HG03064 (cell line): ENCODE results near the gene MBNL3.
"Not testable (repeated sequence)": the region's sequence is repeated elsewhere in the genome, so short reads cannot be mapped to it uniquely, and the experiment has no call there.

Experiments
- ATAC-seq: cut with Tn5 transposase; IDR thresholded peaks from one replicate; pipeline ENCODE4 v1.9.1; 2021; ENCODE audit warnings: low read depth; ENCODE audit not compliant: unreplicated experiment

Gene MBNL3

GRCh38 chrX:132384301-132384700 is 104.5 kb downstream of the MBNL3 start:
- no peak for ATAC-seq

GRCh38 chrX:132382068-132382467 is 106.8 kb downstream of the MBNL3 start:
- ATAC-seq: no peak

GRCh38 chrX:132378281-132378680 is 110.6 kb downstream of the MBNL3 start:
- no peak for ATAC-seq

GRCh38 chrX:132375941-132376340 is 112.9 kb downstream of the MBNL3 start:
- no peak for ATAC-seq

GRCh38 chrX:132373610-132374009 is 115.2 kb downstream of the MBNL3 start:
- no peak for ATAC-seq

GRCh38 chrX:132369617-132370326 is 119.1 kb downstream of the MBNL3 start:
- ATAC-seq: no peak

GRCh38 chrX:132367984-132368383 is 120.9 kb downstream of the MBNL3 start:
- no peak for ATAC-seq

GRCh38 chrX:132367314-132367713 is 121.5 kb downstream of the MBNL3 start:
- ATAC-seq: no peak

GRCh38 chrX:132365490-132365889 is 123.3 kb downstream of the MBNL3 start:
- no peak for ATAC-seq

GRCh38 chrX:132364313-132364712 is 124.5 kb downstream of the MBNL3 start:
- no peak for ATAC-seq

- ATAC-seq: no peak
These were observed 135.4 kb downstream of the MBNL3 start for GRCh38 chrX:132353430-132353829.

- no peak for ATAC-seq
These were observed 152.7 kb downstream of the MBNL3 start for GRCh38 chrX:132336172-132336571.

- no peak for ATAC-seq
These were observed 155.5 kb downstream of the MBNL3 start for GRCh38 chrX:132333351-132333750.

- ATAC-seq: no peak
These were observed 157.3 kb downstream of the MBNL3 start for GRCh38 chrX:132331532-132331931.

- no peak for ATAC-seq
These were observed 157.8 kb downstream of the MBNL3 start for GRCh38 chrX:132331000-132331399.

GRCh38 chrX:132330156-132330729 is 158.6 kb downstream of the MBNL3 start:
- ATAC-seq: no peak

GRCh38 chrX:132326960-132327359 is 161.9 kb downstream of the MBNL3 start:
- not testable (repeated sequence) for ATAC-seq
